Measurements from ENCODE around the gene CNKSR1.
A peak's percentile ranks its signal among the peaks of the same experiment; 100 is the strongest.

CNKSR1 gene

DNA sequence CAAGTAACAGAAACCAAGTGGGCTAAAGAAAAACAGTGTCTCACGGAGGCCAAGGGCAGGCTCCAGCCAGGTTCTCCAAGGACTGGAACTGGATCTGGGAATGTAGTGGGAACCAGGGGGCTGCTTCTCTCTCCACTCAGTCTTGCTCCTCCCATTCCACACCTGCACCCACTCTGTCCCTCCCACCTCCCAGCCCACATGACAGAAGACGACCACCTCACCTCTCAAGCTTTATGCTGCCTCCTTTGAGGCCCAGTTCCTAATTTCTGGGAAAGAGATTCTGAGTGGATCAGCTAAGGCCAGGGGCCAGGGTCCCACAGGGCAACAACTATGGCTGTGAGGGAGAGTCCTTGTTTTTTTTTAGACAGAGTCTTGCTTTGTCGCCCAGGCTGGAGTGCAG is 38.0 kb downstream of the CNKSR1 start:
- Histone ChIP-seq H3K27ac (no peak overlapping the region), H3K4me2 (ENCODE audit: low read length) (no peak overlapping the region), H3K27me3 (ENCODE audit: control insufficient read depth, insufficient read depth, low read length) (no peaks in the 10 kb centered on the region), H3K36me3 (ENCODE audit: control insufficient read depth, insufficient read depth, low read length) (no peaks in the 10 kb centered on the region), H3K79me2 (no peaks in the 10 kb centered on the region), H3K9ac (no peak overlapping the region), H2AFZ (peak overlapping the region; percentile 60), H3K4me3 (ENCODE audit: low read depth, low read length) (no peak overlapping the region), H3K4me1 (no peaks in the 10 kb centered on the region), H3K9me3 (ENCODE audit: control insufficient read depth, low read length) (no peaks in the 10 kb centered on the region)
- TF ChIP-seq, protein P1, sequence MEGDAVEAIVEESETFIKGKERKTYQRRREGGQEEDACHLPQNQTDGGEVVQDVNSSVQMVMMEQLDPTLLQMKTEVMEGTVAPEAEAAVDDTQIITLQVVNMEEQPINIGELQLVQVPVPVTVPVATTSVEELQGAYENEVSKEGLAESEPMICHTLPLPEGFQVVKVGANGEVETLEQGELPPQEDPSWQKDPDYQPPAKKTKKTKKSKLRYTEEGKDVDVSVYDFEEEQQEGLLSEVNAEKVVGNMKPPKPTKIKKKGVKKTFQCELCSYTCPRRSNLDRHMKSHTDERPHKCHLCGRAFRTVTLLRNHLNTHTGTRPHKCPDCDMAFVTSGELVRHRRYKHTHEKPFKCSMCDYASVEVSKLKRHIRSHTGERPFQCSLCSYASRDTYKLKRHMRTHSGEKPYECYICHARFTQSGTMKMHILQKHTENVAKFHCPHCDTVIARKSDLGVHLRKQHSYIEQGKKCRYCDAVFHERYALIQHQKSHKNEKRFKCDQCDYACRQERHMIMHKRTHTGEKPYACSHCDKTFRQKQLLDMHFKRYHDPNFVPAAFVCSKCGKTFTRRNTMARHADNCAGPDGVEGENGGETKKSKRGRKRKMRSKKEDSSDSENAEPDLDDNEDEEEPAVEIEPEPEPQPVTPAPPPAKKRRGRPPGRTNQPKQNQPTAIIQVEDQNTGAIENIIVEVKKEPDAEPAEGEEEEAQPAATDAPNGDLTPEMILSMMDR (IDR thresholded peaks at IDR 0.05): no peak

GRCh38 chr1:26218906-26219494 is 41.7 kb downstream of the CNKSR1 start:
- Histone ChIP-seq H3K4me1 (no peaks in the 10 kb centered on the region), H3K9me3 (ENCODE audit: control insufficient read depth, low read length) (no peaks in the 10 kb centered on the region), H3K4me2 (ENCODE audit: low read length) (peak overlapping the region; percentile 1), H3K27me3 (ENCODE audit: control insufficient read depth, insufficient read depth, low read length) (no peaks in the 10 kb centered on the region), H3K4me3 (ENCODE audit: low read depth, low read length) (no peak overlapping the region), H2AFZ (no peak overlapping the region), H3K27ac (peak overlapping the region; percentile 62), H3K9ac (no peak overlapping the region), H3K36me3 (ENCODE audit: control insufficient read depth, insufficient read depth, low read length) (no peaks in the 10 kb centered on the region), H3K79me2 (no peaks in the 10 kb centered on the region)
- TF ChIP-seq, protein P1 (IDR thresholded peaks at IDR 0.05): no peak

- peaks cover 4% of the 10 kb centered on the region for H3K4me1 ChIP-seq
- H3K27me3 ChIP-seq (ENCODE audit: control insufficient read depth, insufficient read depth, low read length): no peaks in the 10 kb centered on the region
- H3K4me3 ChIP-seq (ENCODE audit: low read depth, low read length): no peak overlapping the region
- no peak overlapping the region for H3K9ac ChIP-seq
- H3K4me2 ChIP-seq (ENCODE audit: low read length): no peak overlapping the region
- no peaks in the 10 kb centered on the region for H3K36me3 ChIP-seq (ENCODE audit: control insufficient read depth, insufficient read depth, low read length)
- no peak overlapping the region for H2AFZ ChIP-seq
- H3K27ac ChIP-seq: no peak overlapping the region
- H3K9me3 ChIP-seq (ENCODE audit: control insufficient read depth, low read length): no peaks in the 10 kb centered on the region
- TF ChIP-seq, protein P1 (IDR thresholded peaks at IDR 0.05): no peak
- no peaks in the 10 kb centered on the region for H3K79me2 ChIP-seq
Measured at GRCh38 chr1:26220199-26220912, 43.1 kb downstream of the CNKSR1 start.

DNA sequence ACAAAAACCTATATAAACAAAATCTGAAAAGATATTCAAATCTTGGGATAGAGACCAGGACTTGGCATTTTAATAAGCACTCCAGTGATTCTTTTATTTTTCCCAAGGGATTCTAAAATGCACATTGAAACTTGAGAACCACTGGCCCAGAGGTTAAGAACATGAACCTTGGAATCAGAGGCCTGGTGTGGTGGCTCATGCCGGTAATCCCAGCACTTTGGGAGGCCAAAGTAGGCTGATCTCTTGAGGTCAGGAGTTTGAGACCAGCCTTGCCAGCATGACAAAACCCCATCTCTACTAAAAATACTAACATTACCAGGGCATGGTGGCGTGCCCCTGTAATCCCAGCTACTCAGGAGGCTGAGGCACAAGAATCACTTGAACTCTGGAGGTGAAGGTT is 43.8 kb downstream of the CNKSR1 start:
- H3K36me3 ChIP-seq (ENCODE audit: control insufficient read depth, insufficient read depth, low read length): no peaks in the 10 kb centered on the region
- H3K4me1 ChIP-seq: peaks cover 4% of the 10 kb centered on the region
- H3K9ac ChIP-seq: no peak overlapping the region
- H3K4me3 ChIP-seq (ENCODE audit: low read depth, low read length): no peak overlapping the region
- H2AFZ ChIP-seq: no peak overlapping the region
- TF ChIP-seq, protein P1 (IDR thresholded peaks at IDR 0.05): no peak
- H3K79me2 ChIP-seq: no peaks in the 10 kb centered on the region
- no peaks in the 10 kb centered on the region for H3K27me3 ChIP-seq (ENCODE audit: control insufficient read depth, insufficient read depth, low read length)
- H3K27ac ChIP-seq: no peak overlapping the region
- H3K9me3 ChIP-seq (ENCODE audit: control insufficient read depth, low read length): no peaks in the 10 kb centered on the region
- no peak overlapping the region for H3K4me2 ChIP-seq (ENCODE audit: low read length)

DNA sequence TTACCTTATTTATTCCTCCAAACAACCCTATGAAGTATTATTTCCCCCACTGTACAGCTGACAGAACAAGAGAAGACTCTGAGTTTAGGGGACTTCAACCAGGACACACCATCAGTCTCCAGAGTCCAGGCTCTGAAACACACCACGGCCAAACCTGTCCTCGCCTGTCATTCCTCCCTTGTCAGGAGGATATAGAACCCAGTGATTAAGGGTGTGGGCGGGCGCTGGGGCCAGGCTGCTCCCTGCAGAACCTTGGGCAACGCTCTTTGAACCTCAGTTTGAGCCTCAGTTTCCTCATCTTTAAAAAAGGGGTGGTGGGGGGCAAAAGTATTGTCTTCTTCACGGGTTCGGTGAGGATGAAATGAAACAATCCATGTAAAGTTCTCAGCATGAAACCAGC is 47.3 kb downstream of the CNKSR1 start:
- peak overlapping the region; percentile 68 for H2AFZ ChIP-seq
- peak overlapping the region; percentile 81 for H3K4me2 ChIP-seq (ENCODE audit: low read length)
- no peaks in the 10 kb centered on the region for H3K36me3 ChIP-seq (ENCODE audit: control insufficient read depth, insufficient read depth, low read length)
- H3K27ac ChIP-seq: peak overlapping the region; percentile 94
- H3K79me2 ChIP-seq: no peaks in the 10 kb centered on the region
- H3K4me1 ChIP-seq: peaks cover 4% of the 10 kb centered on the region
- peak overlapping the region; percentile 77 for H3K4me3 ChIP-seq (ENCODE audit: low read depth, low read length)
- H3K27me3 ChIP-seq (ENCODE audit: control insufficient read depth, insufficient read depth, low read length): no peaks in the 10 kb centered on the region
- no peaks in the 10 kb centered on the region for H3K9me3 ChIP-seq (ENCODE audit: control insufficient read depth, low read length)
- TF ChIP-seq, protein P1 (IDR thresholded peaks at IDR 0.05): no peak
- no peak overlapping the region for H3K9ac ChIP-seq

Data from parathyroid adenoma (tissue), 2 donors.